GM21723 (cell line): Measurements from ENCODE around the gene C14orf132.
"Not testable (repeated sequence)": the region's sequence is repeated elsewhere in the genome, so short reads cannot be mapped to it uniquely, and the experiment has no call there.

Experiments used
- ATAC-seq: cut with Tn5 transposase; IDR thresholded peaks from one replicate; pipeline ENCODE4 v1.9.1; 2021; ENCODE audit warnings: mild to moderate bottlenecking, moderate library complexity; ENCODE audit not compliant: unreplicated experiment

Gene C14orf132

GRCh38 chr14:96058576-96059200, 19.5 kb downstream of the C14orf132 start:
- no peak for ATAC-seq

DNA sequence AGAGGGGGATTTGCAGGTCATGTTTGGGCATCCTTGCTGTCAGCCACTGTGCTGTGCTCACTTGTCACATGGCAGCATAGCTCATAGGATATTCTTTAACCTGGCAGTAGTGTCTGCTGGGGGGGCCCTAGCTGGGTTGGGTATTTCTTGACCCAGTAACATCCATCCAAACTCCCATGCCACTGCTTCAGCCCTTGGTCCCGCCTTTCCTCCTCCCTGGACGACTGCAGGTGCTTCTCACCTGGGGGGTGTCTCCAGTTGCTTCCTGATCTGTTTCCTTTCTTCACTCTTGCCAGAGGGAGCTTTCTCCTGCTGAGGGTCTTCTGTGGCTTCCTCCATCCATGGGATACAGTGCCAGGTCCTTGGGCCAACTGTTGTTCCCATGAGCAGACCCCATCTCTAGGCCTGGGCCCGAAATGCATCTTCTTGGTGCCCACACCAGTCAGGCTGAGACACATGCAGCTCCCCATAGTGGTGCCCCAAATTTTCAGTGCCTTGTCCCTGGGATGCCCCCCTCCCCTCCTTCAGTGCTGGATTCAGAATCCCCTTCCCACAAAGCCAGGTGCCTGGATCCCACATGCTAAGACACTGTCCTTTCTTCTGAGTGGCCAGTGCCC, 20.5 kb downstream of the C14orf132 start:
- ATAC-seq, result no peak

GRCh38 chr14:96060186-96060933, 21.2 kb downstream of the C14orf132 start:
- no peak for ATAC-seq

GRCh38 chr14:96062010-96062409, 22.8 kb downstream of the C14orf132 start:
- ATAC-seq, result no peak

GRCh38 chr14:96062506-96062905, 23.3 kb downstream of the C14orf132 start:
- no peak for ATAC-seq

DNA sequence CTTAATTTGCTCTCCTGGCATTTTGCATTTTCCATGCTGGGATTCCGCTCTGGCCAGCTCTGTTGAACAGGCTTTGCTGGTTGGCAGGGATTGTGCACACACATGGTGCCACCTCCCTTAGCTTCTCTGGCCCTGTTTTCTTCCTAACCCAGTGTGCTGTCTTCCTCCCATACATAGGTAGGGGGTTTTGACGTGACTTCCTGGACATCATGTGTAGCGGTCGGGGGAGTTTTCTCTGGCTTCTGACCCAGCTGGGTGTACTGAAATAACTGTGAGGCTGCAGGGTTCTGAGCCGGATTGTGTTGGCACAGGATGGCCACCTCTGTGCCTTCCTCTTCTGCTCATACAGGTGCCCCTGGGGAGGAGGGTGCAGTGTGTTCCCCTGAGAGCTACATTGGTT, 25.7 kb downstream of the C14orf132 start:
- no peak for ATAC-seq

- no peak for ATAC-seq
Measured at GRCh38 chr14:96065661-96066459, 26.7 kb downstream of the C14orf132 start.

- ATAC-seq, result no peak
Measured at GRCh38 chr14:96066976-96067375, 27.8 kb downstream of the C14orf132 start.

DNA sequence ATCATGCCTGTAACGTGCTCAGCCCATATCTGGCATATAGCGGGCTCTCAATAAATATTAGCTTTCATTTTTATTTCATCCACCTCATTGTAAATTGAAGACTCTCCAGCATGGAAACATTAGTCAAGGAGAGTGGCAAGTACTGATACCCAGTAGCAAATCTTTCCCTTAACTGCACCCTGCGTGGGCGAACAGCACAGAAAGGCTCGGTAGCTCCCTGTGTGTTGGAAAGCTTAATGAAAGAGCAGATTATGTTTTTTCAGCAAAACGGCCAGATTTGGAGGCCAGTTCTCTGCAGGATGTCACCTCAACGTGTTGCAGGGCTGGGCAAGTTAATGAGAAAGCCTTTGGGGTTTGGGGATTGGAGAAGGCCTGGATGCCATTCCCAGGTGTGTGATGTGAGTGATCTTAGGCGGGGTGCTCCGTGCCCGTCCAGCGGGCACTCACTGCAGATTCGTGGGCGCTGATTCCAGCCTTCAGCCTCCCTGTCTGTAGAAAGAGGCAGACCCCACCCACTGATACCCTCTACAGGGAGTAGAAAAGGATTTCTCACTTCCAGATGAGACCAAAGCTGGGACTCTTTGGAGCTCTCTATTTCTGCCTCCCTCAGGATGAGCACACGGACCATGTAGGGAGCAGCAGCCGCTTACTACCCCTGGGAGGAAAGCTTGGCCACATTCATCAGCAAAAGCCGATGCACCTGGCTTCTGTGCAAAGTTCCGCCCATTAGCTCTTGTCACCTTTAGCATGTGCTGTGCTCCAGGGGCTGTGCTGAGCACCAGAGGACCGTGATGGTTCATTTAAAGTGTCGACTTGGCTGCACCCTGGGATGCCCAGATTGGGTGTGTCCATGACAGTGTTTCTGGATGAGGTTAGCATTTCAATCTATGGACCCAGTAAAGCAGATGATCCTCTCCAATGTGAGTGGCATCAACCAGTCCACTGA, 29.1 kb downstream of the C14orf132 start:
- ATAC-seq, result no peak

DNA sequence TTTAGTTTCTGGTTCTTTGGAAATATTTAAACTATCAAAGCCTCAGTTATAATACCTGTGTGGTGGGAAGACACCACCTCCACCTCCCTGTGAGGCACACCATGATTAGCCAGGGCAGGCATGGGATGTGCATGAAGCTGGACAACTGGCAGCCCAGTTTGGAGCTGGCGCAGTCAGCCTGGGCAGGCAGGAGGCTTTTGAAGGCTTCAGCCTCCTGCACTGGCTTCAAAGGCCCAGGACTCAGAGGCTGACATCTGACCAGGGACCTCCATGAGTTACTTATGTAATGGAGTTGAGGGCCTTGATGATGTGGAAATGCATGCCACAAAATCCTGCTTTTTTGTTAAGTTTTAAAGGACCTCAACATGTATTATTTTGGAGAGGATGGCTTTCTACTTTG, 30.3 kb downstream of the C14orf132 start:
- no peak for ATAC-seq

GRCh38 chr14:96071561-96071960, 32.4 kb downstream of the C14orf132 start:
- no peak for ATAC-seq

- ATAC-seq, result no peak
Measured at GRCh38 chr14:96072076-96072475, 32.9 kb downstream of the C14orf132 start.

DNA sequence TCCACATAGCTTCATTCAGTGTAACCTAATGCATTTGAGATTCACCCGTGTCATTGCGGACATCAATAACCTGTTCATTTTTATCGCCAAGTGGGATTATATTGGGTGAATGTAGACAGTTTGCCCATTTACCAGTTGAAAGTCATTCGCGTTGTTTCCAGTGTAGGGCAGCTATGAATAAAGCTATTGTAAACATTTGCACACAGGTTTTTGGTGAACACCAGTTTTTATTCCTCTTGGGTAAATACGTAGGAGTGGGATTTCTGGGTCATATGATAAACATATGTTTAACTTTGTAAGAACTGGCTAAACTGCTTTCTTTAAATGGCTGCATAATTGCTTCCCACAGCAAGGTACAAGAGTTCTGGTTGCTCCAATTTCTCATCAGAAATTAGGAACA, 33.6 kb downstream of the C14orf132 start:
- ATAC-seq, result no peak

- ATAC-seq, result not testable (repeated sequence)
Measured at GRCh38 chr14:96073260-96074039, 34.3 kb downstream of the C14orf132 start.

DNA sequence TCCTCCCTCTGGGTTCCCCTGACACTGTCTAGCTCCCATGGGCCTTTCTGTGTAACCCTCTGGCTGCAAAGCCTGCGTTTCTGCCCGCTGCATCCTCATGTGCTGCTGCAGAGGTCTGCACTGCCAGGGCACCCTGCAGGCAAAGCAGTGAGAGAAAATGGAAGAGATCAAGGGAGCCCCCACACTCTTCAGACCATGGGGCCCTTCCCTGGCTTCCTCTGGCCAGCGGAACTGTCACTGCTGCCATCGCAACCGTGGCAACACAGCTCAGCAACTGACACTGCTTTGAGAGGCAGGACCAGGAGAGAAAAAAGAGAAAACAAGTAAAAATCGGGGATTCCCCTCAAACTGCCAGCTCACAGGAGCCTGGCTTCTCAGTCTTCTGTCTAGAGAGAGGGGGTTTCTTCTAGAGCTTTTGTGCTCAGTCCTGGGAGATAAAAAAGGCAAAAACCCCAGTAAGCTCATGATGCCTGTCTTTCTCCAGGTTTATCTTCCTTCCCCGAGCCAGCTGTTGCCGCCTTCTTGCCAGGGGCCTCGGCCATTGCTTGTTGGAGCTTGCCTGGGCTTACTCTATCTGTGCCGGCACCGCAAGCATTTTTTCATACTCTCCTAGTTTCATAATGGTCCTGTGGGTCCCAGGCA, 38.9 kb downstream of the C14orf132 start:
- ATAC-seq, result no peak

DNA sequence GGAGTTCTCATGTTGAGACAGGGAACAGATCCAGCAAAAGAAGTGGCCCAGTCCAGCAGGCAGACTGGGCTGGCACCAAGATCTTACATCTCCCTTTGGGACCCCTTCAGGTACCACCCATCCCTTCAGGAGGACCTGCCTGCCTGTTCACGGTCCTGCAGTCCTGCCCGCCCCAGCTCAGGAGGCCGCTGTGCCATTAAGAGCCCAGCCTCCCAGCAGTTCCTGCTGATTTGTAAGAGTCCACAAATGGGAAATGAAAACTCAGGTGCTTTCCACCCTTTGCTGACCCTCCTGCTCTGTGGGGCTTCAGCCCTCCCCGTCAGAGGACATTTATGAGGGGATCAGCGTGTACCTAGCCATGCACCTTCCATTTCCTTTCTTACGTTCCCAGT, 39.5 kb downstream of the C14orf132 start:
- ATAC-seq, result no peak

GRCh38 chr14:96079066-96079465, 39.9 kb downstream of the C14orf132 start:
- no peak for ATAC-seq

GRCh38 chr14:96080571-96080970, 41.4 kb downstream of the C14orf132 start:
- ATAC-seq, result no peak

GRCh38 chr14:96081224-96081623, 42.1 kb downstream of the C14orf132 start:
- no peak for ATAC-seq
